ENCODE measurements around the gene CEP57L1. TPM values are rescaled to one million over a fixed set of nuclear protein-coding genes. Genes with fewer than 3 reads are reported as not detected.

The CEP57L1 gene
- total and polyA plus RNA-seq, 7 experiments from 2014 or later, result 3.1 to 17.2 (median 6.5) TPM

DNA sequence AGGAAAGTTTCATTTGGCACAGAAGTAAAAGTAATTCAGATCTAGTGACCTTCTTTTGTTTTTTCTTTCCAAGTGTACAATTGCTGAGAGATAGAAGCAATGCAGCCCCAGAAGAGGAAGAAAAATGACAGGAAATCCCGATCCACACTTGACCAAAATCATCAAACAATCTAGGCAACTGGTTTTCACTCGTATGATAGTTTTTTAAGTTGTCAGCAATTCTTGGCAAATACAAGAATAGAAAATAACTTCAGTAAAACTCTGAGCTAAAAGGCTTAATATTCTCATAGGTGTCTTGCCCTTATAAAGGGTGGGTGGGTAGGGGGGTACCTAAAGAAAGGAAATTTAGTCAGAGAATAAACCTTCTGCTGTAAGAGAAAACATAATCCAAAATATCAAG lies 36.7 kb upstream of the CEP57L1 start:
- no peaks in the 10 kb centered on the region for H3K36me3 ChIP-seq (ENCODE audit: control insufficient read depth in 2 of 3, insufficient read depth in 3 of 3, low read length in 3 of 3)
- Mint-ChIP-seq H3K4me1 (peaks cover 18 to 65% (median 49%) of the 10 kb centered on the region in 7 donors), H3K36me3 (peaks cover 0 to 5% (median 3%) of the 10 kb centered on the region in 5 donors), H3K27ac (peak overlapping the region in 5 of 9 donors; percentile 28 to 80 (median 56)), H3K27me3 (peaks cover 0 to 8% (median 0%) of the 10 kb centered on the region in 5 donors), H3K4me3 (peak overlapping the region in 2 of 10 donors; percentile 2 to 23), H3K9me3 (no peaks in the 10 kb centered on the region)
- intact Hi-C loops (cut with micrococcal nuclease), result loop anchor here in 1 of 2 donors (1.0 to 5.0 kb wide), 4 partner anchors 16 to 116 kb away; partner anchors contain the start of genes CEP57L1 and SESN1
- DNase-seq (no peak), ATAC-seq (no peak)
- H3K4me1 ChIP-seq (ENCODE audit: control insufficient read depth in 2 of 2, insufficient read depth in 2 of 2, low read length in 2 of 2), result peaks cover 13 to 19% of the 10 kb centered on the region in 2 donors
- ChIA-PET POLR2A (interaction anchor here (0.8 to 2.4 kb wide), 4 partner anchors 9 to 210 kb away, joined by 3 to 14 read pairs (median 6); partner anchors contain the start of gene ARMC2), CTCF (interaction anchor here (2.1 kb wide), 1 partner anchor 15 kb away, joined by 6 read pairs; no protein-coding TSS in a partner anchor)
- H3K27ac ChIP-seq (ENCODE audit: low read depth, low read length), result no peak overlapping the region
- H3K9me3 ChIP-seq (ENCODE audit: control insufficient read depth in 2 of 3, low read length in 3 of 3), result no peaks in the 10 kb centered on the region
- H3K4me3 ChIP-seq (ENCODE audit: low read length), result no peak overlapping the region
- H3K27me3 ChIP-seq (ENCODE audit: control insufficient read depth in 2 of 2, insufficient read depth in 2 of 2, low read length in 2 of 2), result no peaks in the 10 kb centered on the region

GRCh38 chr6:109059153-109059552 lies 36.2 kb upstream of the CEP57L1 start:
- POLR2A ChIA-PET, result interaction anchor here (0.8 to 2.4 kb wide), 6 partner anchors 10 to 211 kb away, joined by 3 to 14 read pairs (median 4); partner anchors contain the start of gene ARMC2

GRCh38 chr6:109059571-109060021 lies 35.7 kb upstream of the CEP57L1 start:
- DNase-seq (peak in 7 of 9 donors; percentile 24 to 61 (median 40)), ATAC-seq (peak; percentile 98)
- Mint-ChIP-seq H3K36me3 (peaks cover 0 to 5% (median 3%) of the 10 kb centered on the region in 5 donors), H3K27ac (peak overlapping the region; percentile 40 to 92 (median 80)), H3K9me3 (no peaks in the 10 kb centered on the region), H3K27me3 (peaks cover 0 to 8% (median 0%) of the 10 kb centered on the region in 5 donors), H3K4me3 (peak overlapping the region; percentile 4 to 68 (median 51)), H3K4me1 (peaks cover 18 to 75% (median 59%) of the 10 kb centered on the region in 7 donors)
- POLR2A ChIA-PET, result interaction anchor here (0.8 to 2.4 kb wide), 6 partner anchors 10 to 211 kb away, joined by 3 to 14 read pairs (median 4); partner anchors contain the start of gene ARMC2
- Histone ChIP-seq H3K4me3 (ENCODE audit: low read length) (no peak overlapping the region), H3K9me3 (ENCODE audit: control insufficient read depth in 2 of 3, low read length in 3 of 3) (no peaks in the 10 kb centered on the region), H3K36me3 (ENCODE audit: control insufficient read depth in 2 of 3, insufficient read depth in 3 of 3, low read length in 3 of 3) (no peaks in the 10 kb centered on the region), H3K4me1 (ENCODE audit: control insufficient read depth in 2 of 2, insufficient read depth in 2 of 2, low read length in 2 of 2) (peaks cover 13 to 19% of the 10 kb centered on the region in 2 donors), H3K27me3 (ENCODE audit: control insufficient read depth in 2 of 2, insufficient read depth in 2 of 2, low read length in 2 of 2) (no peaks in the 10 kb centered on the region), H3K27ac (ENCODE audit: low read depth, low read length) (peak overlapping the region; percentile 33)
- CTCF ChIA-PET, result interaction anchor here (0.6 to 2.1 kb wide), 3 partner anchors 11 to 585 kb away, joined by 3 to 6 read pairs (median 3); no protein-coding TSS in a partner anchor
- intact Hi-C loops (cut with micrococcal nuclease), result loop anchor here (1.0 to 5.0 kb wide), 5 partner anchors 17 to 117 kb away; partner anchors contain the start of genes CEP57L1 (in 1 of the 2) and SESN1 (in 1 of the 2)

More at GRCh38 chr6:109059153-109059552, 36.2 kb upstream of the CEP57L1 start:
- peaks cover 0 to 8% (median 0%) of the 10 kb centered on the region in 5 donors for H3K27me3 Mint-ChIP-seq
- Histone ChIP-seq H3K9me3 (ENCODE audit: control insufficient read depth in 2 of 3, low read length in 3 of 3) (no peaks in the 10 kb centered on the region), H3K27ac (ENCODE audit: low read depth, low read length) (no peak overlapping the region), H3K27me3 (ENCODE audit: control insufficient read depth in 2 of 2, insufficient read depth in 2 of 2, low read length in 2 of 2) (no peaks in the 10 kb centered on the region), H3K36me3 (ENCODE audit: control insufficient read depth in 2 of 3, insufficient read depth in 3 of 3, low read length in 3 of 3) (no peaks in the 10 kb centered on the region), H3K4me1 (ENCODE audit: control insufficient read depth in 2 of 2, insufficient read depth in 2 of 2, low read length in 2 of 2) (peaks cover 13 to 19% of the 10 kb centered on the region in 2 donors), H3K4me3 (ENCODE audit: low read length) (no peak overlapping the region)
- intact Hi-C loops (cut with micrococcal nuclease), result loop anchor here in 1 of 2 donors (1.0 to 5.0 kb wide), 4 partner anchors 16 to 117 kb away; partner anchors contain the start of genes CEP57L1 and SESN1
- peak overlapping the region in 7 of 9 donors; percentile 28 to 92 (median 77) for H3K27ac Mint-ChIP-seq
- peak overlapping the region in 4 of 10 donors; percentile 37 to 67 (median 61) for H3K4me3 Mint-ChIP-seq
- peaks cover 0 to 5% (median 3%) of the 10 kb centered on the region in 5 donors for H3K36me3 Mint-ChIP-seq
- CTCF ChIA-PET, result interaction anchor here (0.6 to 2.1 kb wide), 2 partner anchors 14 to 586 kb away, joined by 3 to 6 read pairs; no protein-coding TSS in a partner anchor
- ATAC-seq, result no peak
- peaks cover 18 to 70% (median 55%) of the 10 kb centered on the region in 7 donors for H3K4me1 Mint-ChIP-seq
- DNase-seq, result no peak
- H3K9me3 Mint-ChIP-seq, result no peaks in the 10 kb centered on the region

- H3K27me3 ChIP-seq (ENCODE audit: control insufficient read depth in 2 of 2, insufficient read depth in 2 of 2, low read length in 2 of 2), result no peaks in the 10 kb centered on the region
- POLR2A ChIA-PET, result interaction anchor here (2.4 kb wide), 1 partner anchor 51 kb away, joined by 14 read pairs; no protein-coding TSS in a partner anchor
- DNase-seq (no peak), ATAC-seq (no peak)
- Mint-ChIP-seq H3K27ac (peak overlapping the region in 2 of 9 donors; percentile 11 to 45), H3K4me3 (no peak overlapping the region), H3K4me1 (peaks cover 18 to 74% (median 59%) of the 10 kb centered on the region in 7 donors), H3K36me3 (peaks cover 0 to 5% (median 0%) of the 10 kb centered on the region in 5 donors), H3K27me3 (peaks cover 0 to 3% (median 0%) of the 10 kb centered on the region in 5 donors), H3K9me3 (no peaks in the 10 kb centered on the region)
- peaks cover 13 to 19% of the 10 kb centered on the region in 2 donors for H3K4me1 ChIP-seq (ENCODE audit: control insufficient read depth in 2 of 2, insufficient read depth in 2 of 2, low read length in 2 of 2)
- H3K9me3 ChIP-seq (ENCODE audit: control insufficient read depth in 2 of 3, low read length in 3 of 3), result no peaks in the 10 kb centered on the region
- no peaks in the 10 kb centered on the region for H3K36me3 ChIP-seq (ENCODE audit: control insufficient read depth in 2 of 3, insufficient read depth in 3 of 3, low read length in 3 of 3)
- CTCF ChIA-PET, result interaction anchor here (1.0 to 2.1 kb wide), 3 partner anchors 10 to 25 kb away, joined by 3 to 6 read pairs (median 5); no protein-coding TSS in a partner anchor
- intact Hi-C loops (cut with micrococcal nuclease), result loop anchor here in 1 of 2 donors (5.0 kb wide), 1 partner anchor 53 kb away; no protein-coding TSS in a partner anchor
- peak overlapping the region; percentile 19 for H3K27ac ChIP-seq (ENCODE audit: low read depth, low read length)
- no peak overlapping the region for H3K4me3 ChIP-seq (ENCODE audit: low read length)
Observed at GRCh38 chr6:109060571-109060970, 34.7 kb upstream of the CEP57L1 start.

DNA sequence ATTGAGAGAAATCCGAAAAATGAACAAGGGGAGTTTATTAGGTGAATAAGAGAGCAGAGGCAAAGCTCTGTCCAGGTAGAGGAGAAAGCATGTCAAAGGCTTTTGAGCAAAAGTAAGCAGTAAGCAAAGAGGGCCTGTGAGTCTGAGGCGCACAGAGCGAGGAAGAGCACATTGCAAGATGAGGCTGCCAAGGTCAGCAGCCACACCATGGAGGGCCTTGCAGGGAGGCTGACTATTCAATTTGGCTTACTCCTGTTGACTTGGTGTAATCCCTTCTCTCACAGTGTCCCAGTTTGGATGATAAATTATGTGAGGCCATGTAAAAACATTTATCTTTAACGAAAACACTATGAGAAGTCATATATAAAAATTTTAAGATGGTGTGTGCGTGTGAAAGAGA lies 33.1 kb upstream of the CEP57L1 start:
- Mint-ChIP-seq H3K9me3 (no peaks in the 10 kb centered on the region), H3K4me1 (peaks cover 18 to 77% (median 64%) of the 10 kb centered on the region in 7 donors), H3K27ac (peak overlapping the region in 5 of 9 donors; percentile 10 to 61 (median 29)), H3K27me3 (peaks cover 0 to 3% (median 0%) of the 10 kb centered on the region in 5 donors), H3K4me3 (peak overlapping the region in 1 of 10 donors; percentile 28), H3K36me3 (peaks cover 0 to 3% (median 0%) of the 10 kb centered on the region in 5 donors)
- no peaks in the 10 kb centered on the region for H3K9me3 ChIP-seq (ENCODE audit: control insufficient read depth in 2 of 3, low read length in 3 of 3)
- no peaks in the 10 kb centered on the region for H3K27me3 ChIP-seq (ENCODE audit: control insufficient read depth in 2 of 2, insufficient read depth in 2 of 2, low read length in 2 of 2)
- POLR2A ChIA-PET, result interaction anchor here (0.6 to 1.6 kb wide), 4 partner anchors 26 to 120 kb away, joined by 3 to 4 read pairs (median 4); no protein-coding TSS in a partner anchor
- peaks cover 13 to 21% of the 10 kb centered on the region in 2 donors for H3K4me1 ChIP-seq (ENCODE audit: control insufficient read depth in 2 of 2, insufficient read depth in 2 of 2, low read length in 2 of 2)
- H3K27ac ChIP-seq (ENCODE audit: low read depth, low read length), result no peak overlapping the region
- CTCF ChIA-PET, result interaction anchor here (0.7 to 1.0 kb wide), 3 partner anchors 10 to 48 kb away, joined by 3 read pairs; no protein-coding TSS in a partner anchor
- no peaks in the 10 kb centered on the region for H3K36me3 ChIP-seq (ENCODE audit: control insufficient read depth in 2 of 3, insufficient read depth in 3 of 3, low read length in 3 of 3)
- intact Hi-C loops (cut with micrococcal nuclease), result loop anchor here in 1 of 2 donors (5.0 kb wide), 1 partner anchor 55 kb away; no protein-coding TSS in a partner anchor
- DNase-seq (no peak), ATAC-seq (no peak)
- H3K4me3 ChIP-seq (ENCODE audit: low read length), result no peak overlapping the region

GRCh38 chr6:109062767-109063352 lies 32.4 kb upstream of the CEP57L1 start:
- ATAC-seq (no peak), DNase-seq (no peak)
- Histone ChIP-seq H3K36me3 (ENCODE audit: control insufficient read depth in 2 of 3, insufficient read depth in 3 of 3, low read length in 3 of 3) (no peaks in the 10 kb centered on the region), H3K27me3 (ENCODE audit: control insufficient read depth in 2 of 2, insufficient read depth in 2 of 2, low read length in 2 of 2) (no peaks in the 10 kb centered on the region), H3K9me3 (ENCODE audit: control insufficient read depth in 2 of 3, low read length in 3 of 3) (no peaks in the 10 kb centered on the region), H3K27ac (ENCODE audit: low read depth, low read length) (no peak overlapping the region), H3K4me1 (ENCODE audit: control insufficient read depth in 2 of 2, insufficient read depth in 2 of 2, low read length in 2 of 2) (peaks cover 13 to 21% of the 10 kb centered on the region in 2 donors), H3K4me3 (ENCODE audit: low read length) (no peak overlapping the region)
- Mint-ChIP-seq H3K4me1 (peaks cover 18 to 77% (median 67%) of the 10 kb centered on the region in 7 donors), H3K36me3 (peaks cover 0 to 3% (median 0%) of the 10 kb centered on the region in 5 donors), H3K27me3 (peaks cover 0 to 3% (median 0%) of the 10 kb centered on the region in 5 donors), H3K4me3 (peak overlapping the region in 3 of 10 donors; percentile 37 to 75 (median 48)), H3K27ac (peak overlapping the region in 6 of 9 donors; percentile 25 to 88 (median 33)), H3K9me3 (no peaks in the 10 kb centered on the region)
- ChIA-PET CTCF (interaction anchor here (0.7 to 1.0 kb wide), 4 partner anchors 9 to 1333 kb away, joined by 3 read pairs; no protein-coding TSS in a partner anchor), POLR2A (interaction anchor here (1.1 to 1.6 kb wide), 2 partner anchors 26 to 55 kb away, joined by 4 read pairs; no protein-coding TSS in a partner anchor)
- intact Hi-C loops (cut with micrococcal nuclease), result loop anchor here in 1 of 2 donors (5.0 kb wide), 1 partner anchor 56 kb away; no protein-coding TSS in a partner anchor
